HepG2 (cell line): ENCODE measurements around the gene RPLP2. TPM values are rescaled to one million over a fixed set of nuclear protein-coding genes. Genes with fewer than 3 reads are reported as not detected.

Experiments used
- ASH2L ChIP-seq: fragments of 300-600, 200-600 bp; sonication (generic); IDR thresholded peaks from 2 replicates; pipeline ENCODE4 v1.7.0; 2017; ENCODE audit warnings: low read depth, mild to moderate bottlenecking, moderate library complexity, mixed read lengths, low read length; ENCODE audit not compliant: insufficient read length
- CERS6 ChIP-seq: sonication (generic); formaldehyde crosslinking; IDR thresholded peaks from 2 replicates; pipeline ENCODE4 v1.5.0; 2020; ENCODE audit warnings: missing genetic modification reagents
- DNMT1 ChIP-seq: sonication (generic); formaldehyde crosslinking; IDR thresholded peaks from 2 replicates; pipeline ENCODE4 v1.5.1; 2020; ENCODE audit warnings: mild to moderate bottlenecking, missing genetic modification reagents
- ELF1 ChIP-seq: sonication (generic); formaldehyde crosslinking; IDR thresholded peaks from 2 replicates; pipeline ENCODE4 v1.4.0; 2020; ENCODE audit warnings: missing genetic modification reagents
- EP300 ChIP-seq, 3 experiments: sonication (generic) in 1 of 3; formaldehyde crosslinking in 1 of 3; IDR thresholded peaks; 2 replicates each; pipeline versions ENCODE4 v1.5.1 to v1.6.1; 2011 to 2020; ENCODE audit warnings: low read depth in 2 of 3, low read length in 2 of 3, borderline replicate concordance in 1 of 3, improper control_type of control experiment in 1 of 3, mild to moderate bottlenecking in 1 of 3, missing genetic modification reagents in 1 of 3, moderate library complexity in 1 of 3
- ETV5 ChIP-seq: IDR thresholded peaks from 2 replicates; pipeline ENCODE4 v1.6.1; 2018; ENCODE audit warnings: missing biosample characterization, missing genetic modification reagents, inconsistent platforms, borderline replicate concordance
- GATA4 ChIP-seq: sonication (generic); IDR thresholded peaks from 2 replicates; pipeline ENCODE4 v1.6.1; 2016; ENCODE audit warnings: antibody characterized with exemption, low read depth, borderline replicate concordance
- IRX3 ChIP-seq: sonication (generic); formaldehyde crosslinking; IDR thresholded peaks from 2 replicates; pipeline ENCODE4 v1.8.1; 2023; ENCODE audit warnings: mild to moderate bottlenecking, low read depth, missing genetic modification reagents, borderline replicate concordance
- NAIF1 ChIP-seq: sonication (generic); formaldehyde crosslinking; IDR thresholded peaks from 2 replicates; pipeline ENCODE4 v1.5.0; 2020; ENCODE audit warnings: mild to moderate bottlenecking, missing genetic modification reagents, borderline replicate concordance
- NKX3-1 ChIP-seq: sonication (generic); formaldehyde crosslinking; IDR thresholded peaks from 2 replicates; pipeline ENCODE4 v1.5.0; 2020; ENCODE audit warnings: missing genetic modification reagents
- SETDB1 ChIP-seq: sonication (generic); formaldehyde crosslinking; IDR thresholded peaks from 2 replicates; pipeline ENCODE4 v1.5.1; 2020; ENCODE audit warnings: missing genetic modification reagents, mild to moderate bottlenecking, borderline replicate concordance
- SRY ChIP-seq: sonication (generic); formaldehyde crosslinking; IDR thresholded peaks from 2 replicates; pipeline ENCODE4 v1.8.0; 2022; ENCODE audit warnings: mild to moderate bottlenecking, missing genetic modification reagents
- ZBTB7A ChIP-seq: sonication (generic); formaldehyde crosslinking; IDR thresholded peaks from 2 replicates; pipeline ENCODE4 v1.8.0; 2022; ENCODE audit warnings: mild to moderate bottlenecking, missing genetic modification reagents
- ZNF121 ChIP-seq: sonication (generic); formaldehyde crosslinking; IDR thresholded peaks from 2 replicates; pipeline ENCODE4 v1.5.0; 2020; ENCODE audit warnings: mild to moderate bottlenecking, missing genetic modification reagents
- ZNF331 ChIP-seq: sonication (generic); formaldehyde crosslinking; IDR thresholded peaks from 2 replicates; pipeline ENCODE4 v1.4.0; 2020; ENCODE audit warnings: missing genetic modification reagents
- ZNF333 ChIP-seq: sonication (generic); formaldehyde crosslinking; IDR thresholded peaks from 2 replicates; pipeline ENCODE4 v1.4.0; 2020; ENCODE audit warnings: mild to moderate bottlenecking, missing genetic modification reagents, borderline replicate concordance
- ZNF558 ChIP-seq: sonication (generic); formaldehyde crosslinking; IDR thresholded peaks from 2 replicates; pipeline ENCODE4 v1.9.0; 2022; ENCODE audit warnings: mild to moderate bottlenecking, missing genetic modification reagents, borderline replicate concordance
- ZNF713 ChIP-seq: sonication (generic); formaldehyde crosslinking; IDR thresholded peaks from 2 replicates; pipeline ENCODE4 v1.4.0; 2020; ENCODE audit warnings: mild to moderate bottlenecking, missing genetic modification reagents
- ZNF878 ChIP-seq: sonication (generic); formaldehyde crosslinking; IDR thresholded peaks from 2 replicates; pipeline ENCODE4 v1.8.1; 2023; ENCODE audit warnings: mild to moderate bottlenecking, missing genetic modification reagents, moderate library complexity
- polyA plus RNA-seq, 8 experiments: library from polyadenylated mRNA; depleted of rRNA in 3 of 8; stranded (reverse) in 7 of 8; unstranded in 1 of 8; fragments of >200 nt; fragmentation: Illumina TruSeq in 4 of 8; extraction: Trizol in 4 of 8; gene quantifications; 2 replicates each; pipeline versions ENCODE4 v1.2.1 to v1.2.3, GENCODE V29; 2011 to 2016; ENCODE audit warnings: low read depth in 4 of 8, missing spikeins in 1 of 8, mixed read lengths in 1 of 8; ENCODE audit not compliant: insufficient read depth in 1 of 8
- total RNA-seq, 5 experiments: library from RNA; depleted of rRNA; stranded (reverse); fragments of >200 nt; fragmentation: Illumina TruSeq; extraction: Trizol; gene quantifications; 2 replicates each; pipeline ENCODE4 v1.2.3, GENCODE V29; 2016; ENCODE audit warnings: low read depth in 1 of 5
- TF ChIP-seq, protein P1 (sequence below): IDR thresholded peaks from 2 replicates; pipeline ENCODE4 v1.6.1; 2016; ENCODE audit warnings: control low read depth
- TF ChIP-seq, protein P2 (sequence below): sonication (generic); formaldehyde crosslinking; IDR thresholded peaks from 2 replicates; pipeline ENCODE4 v1.8.1; 2023; ENCODE audit warnings: missing genetic modification reagents, mild to moderate bottlenecking, borderline replicate concordance
- TF ChIP-seq, protein P3 (sequence below): sonication (generic); formaldehyde crosslinking; IDR thresholded peaks from 2 replicates; pipeline ENCODE4 v1.5.0; 2020; ENCODE audit warnings: missing genetic modification reagents
- TF ChIP-seq, protein P4 (sequence below): sonication (generic); formaldehyde crosslinking; conservative IDR thresholded peaks from 2 replicates; pipeline ENCODE4 v1.4.0; 2020; ENCODE audit warnings: missing genetic modification reagents

Gene RPLP2
- total and polyA plus RNA-seq, 2 of the 13 experiments (the other 11 are each of a cell fraction or from before 2014, with no cell fraction given): 978 to 2,106 TPM

- TF ChIP-seq EP300 (IDR thresholded peaks at IDR 0.05; ENCODE audit: low read depth in 2 of 2, low read length in 2 of 2) (no peak), EP300 (CRISPR knock-in tag; IDR thresholded peaks at IDR 0.05; ENCODE audit: borderline replicate concordance) (no peak), ZNF333 (CRISPR knock-in tag) (no peak), SETDB1 (CRISPR knock-in tag) (no peak), SRY (no peak), ZNF878 (CRISPR knock-in tag) (no peak), DNMT1 (no peak), GATA4 (no peak), ASH2L (peak; percentile 23), ZBTB7A (no peak), ZNF121 (CRISPR knock-in tag) (no peak), ETV5 (CRISPR knock-in tag) (no peak), ELF1 (no peak), ZNF713 (CRISPR knock-in tag) (no peak), ZNF558 (CRISPR knock-in tag) (no peak), CERS6 (CRISPR knock-in tag) (no peak), IRX3 (CRISPR knock-in tag) (no peak), NAIF1 (CRISPR knock-in tag) (no peak), ZNF331 (no peak), NKX3-1 (no peak)
- TF ChIP-seq, protein P1, sequence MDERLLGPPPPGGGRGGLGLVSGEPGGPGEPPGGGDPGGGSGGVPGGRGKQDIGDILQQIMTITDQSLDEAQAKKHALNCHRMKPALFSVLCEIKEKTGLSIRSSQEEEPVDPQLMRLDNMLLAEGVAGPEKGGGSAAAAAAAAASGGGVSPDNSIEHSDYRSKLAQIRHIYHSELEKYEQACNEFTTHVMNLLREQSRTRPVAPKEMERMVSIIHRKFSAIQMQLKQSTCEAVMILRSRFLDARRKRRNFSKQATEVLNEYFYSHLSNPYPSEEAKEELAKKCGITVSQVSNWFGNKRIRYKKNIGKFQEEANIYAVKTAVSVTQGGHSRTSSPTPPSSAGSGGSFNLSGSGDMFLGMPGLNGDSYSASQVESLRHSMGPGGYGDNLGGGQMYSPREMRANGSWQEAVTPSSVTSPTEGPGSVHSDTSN (CRISPR knock-in tag): no peak
- TF ChIP-seq, protein P2, sequence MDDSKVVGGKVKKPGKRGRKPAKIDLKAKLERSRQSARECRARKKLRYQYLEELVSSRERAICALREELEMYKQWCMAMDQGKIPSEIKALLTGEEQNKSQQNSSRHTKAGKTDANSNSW (CRISPR knock-in tag): no peak
- TF ChIP-seq, protein P3, sequence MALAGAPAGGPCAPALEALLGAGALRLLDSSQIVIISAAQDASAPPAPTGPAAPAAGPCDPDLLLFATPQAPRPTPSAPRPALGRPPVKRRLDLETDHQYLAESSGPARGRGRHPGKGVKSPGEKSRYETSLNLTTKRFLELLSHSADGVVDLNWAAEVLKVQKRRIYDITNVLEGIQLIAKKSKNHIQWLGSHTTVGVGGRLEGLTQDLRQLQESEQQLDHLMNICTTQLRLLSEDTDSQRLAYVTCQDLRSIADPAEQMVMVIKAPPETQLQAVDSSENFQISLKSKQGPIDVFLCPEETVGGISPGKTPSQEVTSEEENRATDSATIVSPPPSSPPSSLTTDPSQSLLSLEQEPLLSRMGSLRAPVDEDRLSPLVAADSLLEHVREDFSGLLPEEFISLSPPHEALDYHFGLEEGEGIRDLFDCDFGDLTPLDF (CRISPR knock-in tag): no peak
- TF ChIP-seq, protein P4, sequence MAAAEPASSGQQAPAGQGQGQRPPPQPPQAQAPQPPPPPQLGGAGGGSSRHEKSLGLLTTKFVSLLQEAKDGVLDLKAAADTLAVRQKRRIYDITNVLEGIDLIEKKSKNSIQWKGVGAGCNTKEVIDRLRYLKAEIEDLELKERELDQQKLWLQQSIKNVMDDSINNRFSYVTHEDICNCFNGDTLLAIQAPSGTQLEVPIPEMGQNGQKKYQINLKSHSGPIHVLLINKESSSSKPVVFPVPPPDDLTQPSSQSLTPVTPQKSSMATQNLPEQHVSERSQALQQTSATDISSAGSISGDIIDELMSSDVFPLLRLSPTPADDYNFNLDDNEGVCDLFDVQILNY (CRISPR knock-in tag): no peak
Measured at GRCh38 chr11:795634-796564, 13.9 kb upstream of the RPLP2 start (continued).
